OCI-LY3 (cell line): Measurements from ENCODE around the gene TRAPPC2L.

Experiments used
- H2AFZ ChIP-seq: fragments of 200-600, 300-600 bp; shearing (Covaris generic); 2 replicates; pipeline ENCODE4 v1.6.0; 2014; ENCODE audit warnings: antibody characterized with exemption, low read depth, low read length
- H3K27ac ChIP-seq: fragments of 200-600, 300-600 bp; sonication (generic); 2 replicates; pipeline ENCODE4 v1.5.1; 2014; ENCODE audit warnings: mild to moderate bottlenecking, low read length, moderate library complexity, mixed read lengths
- H3K27me3 ChIP-seq: fragments of 200-600, 300-600 bp; sonication (generic); 2 replicates; pipeline ENCODE4 v1.6.1; 2014; ENCODE audit warnings: low read depth, low read length, mixed read lengths
- H3K36me3 ChIP-seq: fragments of 200-600, 300-600 bp; sonication (generic); replicated peaks from 2 replicates; pipeline ENCODE3; 2014; ENCODE audit warnings: low read depth, low read length, mixed read lengths
- H3K4me1 ChIP-seq: fragments of 300-600, 200-600 bp; sonication (generic); 2 replicates; pipeline ENCODE4 v1.6.1; 2014; ENCODE audit warnings: low read length, mixed read lengths
- H3K4me2 ChIP-seq: fragments of 200-600, 300-600 bp; sonication (generic); 2 replicates; pipeline ENCODE4 v1.6.1; 2014; ENCODE audit warnings: low read length, mixed read lengths
- H3K4me3 ChIP-seq: fragments of 300-600, 200-600 bp; sonication (generic); 2 replicates; pipeline ENCODE4 v1.5.1; 2014; ENCODE audit warnings: antibody characterized with exemption, mild to moderate bottlenecking, low read length, moderate library complexity
- H3K79me2 ChIP-seq: fragments of 300-600, 200-600 bp; shearing (Covaris generic); 2 replicates; pipeline ENCODE4 v1.6.1; 2014; ENCODE audit warnings: mild to moderate bottlenecking, low read length, mixed read lengths
- H3K9ac ChIP-seq: fragments of 300-600, 200-600 bp; shearing (Covaris generic); 2 replicates; pipeline ENCODE4 v1.6.0; 2014; ENCODE audit warnings: mild to moderate bottlenecking, low read length, moderate library complexity
- H3K9me3 ChIP-seq: fragments of 200-600, 300-600 bp; shearing (Covaris generic); 2 replicates; pipeline ENCODE4 v1.6.1; 2014; ENCODE audit warnings: low read length, mixed read lengths; ENCODE audit not compliant: insufficient read depth
- H4K20me1 ChIP-seq: fragments of 200-600, 300-600 bp; sonication (generic); 2 replicates; pipeline ENCODE4 v1.6.1; 2016; ENCODE audit warnings: low read length, mixed read lengths; ENCODE audit not compliant: insufficient read depth
- CTCF ChIP-seq: fragments of 200-600, 300-600 bp; sonication (generic); IDR thresholded peaks from 2 replicates; pipeline ENCODE4 v1.5.1; 2014; ENCODE audit warnings: antibody characterized with exemption, low read length, low read depth
- EZH2phosphoT487 ChIP-seq: fragments of 200-600 bp; shearing (Covaris generic); IDR thresholded peaks from 2 replicates; pipeline ENCODE4 v1.6.1; 2018; ENCODE audit warnings: antibody characterized with exemption, mixed run types, low read depth

Gene TRAPPC2L

GRCh38 chr16:88837806-88838205, 19.1 kb upstream of the TRAPPC2L start:
- Histone ChIP-seq H3K79me2 (no peaks in the 10 kb centered on the region), H3K4me1 (no peaks in the 10 kb centered on the region), H3K9me3 (no peaks in the 10 kb centered on the region), H4K20me1 (no peaks in the 10 kb centered on the region), H2AFZ (no peak overlapping the region), H3K27ac (no peak overlapping the region), H3K27me3 (no peaks in the 10 kb centered on the region), H3K4me2 (no peak overlapping the region), H3K9ac (no peak overlapping the region), H3K4me3 (no peak overlapping the region), H3K36me3 (no peaks in the 10 kb centered on the region)
- TF ChIP-seq CTCF (no peak), EZH2phosphoT487 (no peak)

GRCh38 chr16:88838566-88838965, 18.4 kb upstream of the TRAPPC2L start:
- TF ChIP-seq EZH2phosphoT487 (no peak), CTCF (no peak)
- Histone ChIP-seq H2AFZ (no peak overlapping the region), H3K4me2 (no peak overlapping the region), H3K4me3 (no peak overlapping the region), H3K4me1 (no peaks in the 10 kb centered on the region), H3K79me2 (no peaks in the 10 kb centered on the region), H3K27ac (no peak overlapping the region), H3K9ac (no peak overlapping the region), H4K20me1 (no peaks in the 10 kb centered on the region; the same call in 1 of the 2 replicates), H3K27me3 (no peaks in the 10 kb centered on the region), H3K36me3 (no peaks in the 10 kb centered on the region), H3K9me3 (no peaks in the 10 kb centered on the region)

GRCh38 chr16:88839026-88839529, 17.8 kb upstream of the TRAPPC2L start:
- H3K79me2 ChIP-seq: no peaks in the 10 kb centered on the region
- H3K9ac ChIP-seq: no peak overlapping the region
- H3K4me2 ChIP-seq: no peak overlapping the region
- H3K27me3 ChIP-seq: no peaks in the 10 kb centered on the region
- no peaks in the 10 kb centered on the region for H3K36me3 ChIP-seq
- H4K20me1 ChIP-seq: peaks cover under 1% of the 10 kb centered on the region
- H3K27ac ChIP-seq: no peak overlapping the region
- no peak overlapping the region for H2AFZ ChIP-seq
- H3K4me1 ChIP-seq: no peaks in the 10 kb centered on the region
- no peak overlapping the region for H3K4me3 ChIP-seq
- H3K9me3 ChIP-seq: no peaks in the 10 kb centered on the region
- TF ChIP-seq EZH2phosphoT487: no peak
- no peak for TF ChIP-seq CTCF

- no peaks in the 10 kb centered on the region for H3K36me3 ChIP-seq
- no peaks in the 10 kb centered on the region for H3K27me3 ChIP-seq
- H3K27ac ChIP-seq: no peak overlapping the region
- H3K79me2 ChIP-seq: no peaks in the 10 kb centered on the region
- H3K9ac ChIP-seq: no peak overlapping the region
- H3K4me2 ChIP-seq: no peak overlapping the region
- no peaks in the 10 kb centered on the region for H3K4me1 ChIP-seq
- no peak overlapping the region for H2AFZ ChIP-seq
- TF ChIP-seq CTCF (no peak), EZH2phosphoT487 (no peak)
- no peaks in the 10 kb centered on the region for H3K9me3 ChIP-seq
- no peak overlapping the region for H3K4me3 ChIP-seq
- peaks cover 3% of the 10 kb centered on the region for H4K20me1 ChIP-seq
Measured at GRCh38 chr16:88839745-88840599, 17.0 kb upstream of the TRAPPC2L start.
